LNCAP (cell line): ENCODE measurements around the gene MVB12B.

Experiments
- TF ChIP-seq, protein P1 (sequence below): fragments of 450-650 bp; IDR thresholded peaks from 2 replicates; pipeline ENCODE4 v1.5.1; 2017; ENCODE audit warnings: mild to moderate bottlenecking

Gene MVB12B

DNA sequence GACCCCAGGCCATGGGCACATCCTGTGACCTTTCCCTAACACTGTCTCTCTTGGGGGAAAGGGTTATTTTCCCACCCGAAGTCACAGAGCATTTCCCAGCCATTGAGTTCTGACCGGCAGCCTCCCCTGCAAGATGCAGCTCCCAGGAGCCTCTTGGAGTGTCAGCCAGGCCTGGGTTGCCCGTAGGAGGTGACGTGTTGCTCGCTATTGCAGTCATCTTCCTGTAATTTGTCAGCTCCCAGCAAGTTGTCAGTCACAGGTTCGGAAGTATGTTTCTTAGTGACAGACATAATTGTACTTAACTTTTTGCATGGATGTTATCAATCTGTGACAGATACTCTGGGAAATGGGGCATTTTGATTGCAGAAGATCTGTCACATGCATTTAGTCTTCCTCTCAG, 74.5 kb downstream of the MVB12B start:
- TF ChIP-seq, protein P1, sequence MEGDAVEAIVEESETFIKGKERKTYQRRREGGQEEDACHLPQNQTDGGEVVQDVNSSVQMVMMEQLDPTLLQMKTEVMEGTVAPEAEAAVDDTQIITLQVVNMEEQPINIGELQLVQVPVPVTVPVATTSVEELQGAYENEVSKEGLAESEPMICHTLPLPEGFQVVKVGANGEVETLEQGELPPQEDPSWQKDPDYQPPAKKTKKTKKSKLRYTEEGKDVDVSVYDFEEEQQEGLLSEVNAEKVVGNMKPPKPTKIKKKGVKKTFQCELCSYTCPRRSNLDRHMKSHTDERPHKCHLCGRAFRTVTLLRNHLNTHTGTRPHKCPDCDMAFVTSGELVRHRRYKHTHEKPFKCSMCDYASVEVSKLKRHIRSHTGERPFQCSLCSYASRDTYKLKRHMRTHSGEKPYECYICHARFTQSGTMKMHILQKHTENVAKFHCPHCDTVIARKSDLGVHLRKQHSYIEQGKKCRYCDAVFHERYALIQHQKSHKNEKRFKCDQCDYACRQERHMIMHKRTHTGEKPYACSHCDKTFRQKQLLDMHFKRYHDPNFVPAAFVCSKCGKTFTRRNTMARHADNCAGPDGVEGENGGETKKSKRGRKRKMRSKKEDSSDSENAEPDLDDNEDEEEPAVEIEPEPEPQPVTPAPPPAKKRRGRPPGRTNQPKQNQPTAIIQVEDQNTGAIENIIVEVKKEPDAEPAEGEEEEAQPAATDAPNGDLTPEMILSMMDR: no peak

DNA sequence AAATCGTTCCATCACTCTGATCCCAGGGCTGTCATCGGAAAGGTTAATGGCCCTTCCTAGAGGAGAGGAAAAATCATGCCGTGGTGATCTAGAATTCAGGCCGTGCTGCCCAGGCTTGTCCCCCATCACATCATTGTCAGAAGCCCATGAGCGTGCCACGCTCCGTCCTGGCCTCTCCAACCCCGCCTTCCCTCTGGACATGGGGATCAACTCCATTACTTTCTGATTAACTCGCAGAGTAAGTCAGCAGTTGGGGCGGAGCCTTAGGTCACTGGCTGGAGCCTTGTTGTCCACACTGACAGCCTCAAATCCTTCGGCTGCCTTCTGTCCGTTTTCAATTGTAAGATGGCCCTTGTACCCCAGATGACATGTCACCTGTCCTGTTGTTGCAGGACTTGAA, 75.0 kb downstream of the MVB12B start:
- TF ChIP-seq, protein P1: no peak

DNA sequence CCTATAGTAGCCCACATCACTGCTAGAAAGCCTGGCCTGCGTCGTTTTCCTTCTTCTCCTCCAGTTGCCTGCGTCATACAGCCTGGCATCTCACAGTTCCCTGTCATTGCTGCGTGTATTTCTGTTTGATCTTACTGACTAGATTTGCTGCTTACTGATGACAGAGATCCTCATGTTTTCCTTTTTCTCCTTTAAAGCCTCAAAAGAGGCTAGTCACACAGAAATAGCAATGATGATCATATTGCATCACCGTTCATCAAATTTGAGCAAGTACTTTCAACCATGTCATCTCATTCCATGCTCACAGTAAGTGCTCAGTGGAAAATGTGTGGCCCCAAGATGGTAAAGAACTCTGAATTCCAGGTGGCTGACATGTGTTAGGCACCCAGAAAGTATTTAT, 76.8 kb downstream of the MVB12B start:
- TF ChIP-seq, protein P1: no peak

DNA sequence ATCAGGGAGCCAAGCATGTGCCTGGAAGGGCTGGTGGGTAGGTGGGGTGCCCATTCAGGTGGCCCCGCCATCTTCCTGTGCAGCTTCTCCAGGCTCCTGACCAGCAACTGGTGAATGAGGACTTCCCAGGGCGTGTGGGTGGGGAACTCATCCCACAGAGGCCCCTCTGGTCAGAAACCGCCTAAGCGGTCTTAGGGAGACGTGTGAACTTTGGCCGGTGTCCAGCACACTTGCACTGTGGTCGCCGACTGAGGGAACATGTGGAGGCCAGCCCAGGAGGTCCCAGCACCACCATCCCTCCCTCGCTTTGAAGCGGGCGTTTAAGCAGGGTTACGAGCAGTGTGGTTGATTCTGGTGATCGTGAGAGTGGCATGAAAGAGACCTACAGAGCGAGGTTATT, 77.8 kb downstream of the MVB12B start:
- TF ChIP-seq, protein P1: no peak

DNA sequence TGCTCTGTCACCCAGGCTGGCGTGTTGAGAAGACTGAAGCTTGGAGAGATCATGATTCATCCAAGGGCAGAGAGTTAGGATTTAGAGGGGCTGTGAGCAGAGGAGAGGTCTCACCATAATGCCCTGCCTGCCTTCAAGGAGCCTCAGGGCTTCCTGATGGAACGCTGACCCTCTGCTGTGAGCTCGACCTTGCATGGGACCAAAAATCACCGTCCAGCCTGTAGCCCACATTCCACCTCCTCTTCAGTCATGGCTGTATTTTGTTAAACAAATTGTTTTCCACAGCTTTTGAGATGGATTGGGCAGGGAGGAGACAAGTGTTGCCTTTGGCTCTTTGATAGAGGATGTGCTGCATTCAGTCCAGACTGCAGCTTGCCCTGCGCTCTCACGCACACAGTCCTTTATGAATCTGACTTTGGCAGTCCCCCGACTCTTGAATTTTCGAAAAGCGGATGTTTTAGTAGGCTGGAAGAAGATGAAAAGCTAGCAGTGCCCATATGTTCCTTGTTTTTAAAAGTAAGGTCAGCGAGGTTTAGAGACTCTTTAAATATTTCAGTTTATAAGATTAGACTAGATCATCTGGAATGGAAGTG, 79.5 kb downstream of the MVB12B start:
- TF ChIP-seq, protein P1: no peak

DNA sequence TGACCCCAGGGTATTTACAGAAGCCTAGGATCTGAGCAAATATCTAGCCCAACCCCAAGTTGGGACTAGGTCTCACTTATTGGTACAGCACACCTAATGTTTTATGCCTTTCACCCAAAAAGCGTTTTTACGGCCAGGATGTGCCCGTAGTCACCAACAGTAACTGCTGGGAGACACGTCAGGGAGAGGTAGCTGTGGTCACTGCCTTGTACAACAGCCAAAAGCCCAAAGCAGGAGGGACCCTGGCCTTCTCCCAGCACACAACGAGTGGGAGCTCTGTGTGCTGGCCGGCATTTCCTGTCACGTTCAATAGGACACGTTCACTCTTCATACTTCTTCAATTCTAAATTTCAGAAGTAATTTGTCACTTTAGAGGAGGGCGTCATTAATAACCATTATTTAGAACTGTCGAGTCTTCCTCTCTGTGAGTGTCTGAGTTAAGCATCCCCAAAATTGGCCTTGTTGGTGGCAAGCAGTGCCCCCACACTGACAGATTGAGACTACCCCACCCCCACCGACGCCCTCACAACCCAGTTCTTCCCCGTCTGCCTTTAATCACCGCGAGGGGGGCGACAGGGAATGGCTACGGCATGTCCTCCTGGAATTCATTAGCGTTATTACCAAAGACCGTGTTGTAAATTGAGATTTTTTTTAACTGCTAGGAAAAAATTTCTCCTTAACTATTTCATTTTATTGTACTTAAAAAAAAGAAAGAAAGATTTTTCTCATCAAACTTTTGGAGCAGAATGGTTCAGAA, 80.7 kb downstream of the MVB12B start:
- TF ChIP-seq, protein P1: no peak

DNA sequence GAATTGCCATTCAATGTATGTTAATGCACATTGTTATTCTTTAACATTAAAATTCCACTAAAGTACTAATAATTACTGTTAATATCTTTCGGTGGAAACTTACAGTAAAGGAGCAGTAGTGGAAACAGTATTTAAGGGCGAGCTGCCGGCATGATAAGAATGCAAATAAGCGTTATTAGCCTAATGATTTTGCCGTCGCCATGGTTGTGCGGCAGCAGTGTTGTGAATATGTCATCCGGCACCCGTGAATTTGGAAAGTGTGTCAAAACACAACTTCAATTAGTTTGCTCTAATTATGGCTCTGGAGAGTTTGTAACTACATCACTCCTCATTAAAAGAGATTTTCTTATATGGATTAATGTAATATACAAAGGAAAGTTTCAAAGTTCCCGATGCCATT, 81.4 kb downstream of the MVB12B start:
- TF ChIP-seq, protein P1: no peak
